Nephron (organoid): ENCODE measurements around the gene IFIH1.
A peak's percentile ranks its signal among the peaks of the same experiment; 100 is the strongest.

Experiments used
- H3K27ac Mint-ChIP-seq, 3 experiments: 2 replicates each; pipeline ENCODE4 v1.8.0; 2020; ENCODE audit warnings: mixed read lengths in 3 of 3, mild to moderate bottlenecking in 2 of 3, moderate library complexity in 1 of 3
- H3K27me3 Mint-ChIP-seq: 2 replicates; pipeline ENCODE4 v1.8.0; 2021; ENCODE audit warnings: low read depth, mild to moderate bottlenecking, moderate library complexity, mixed read lengths
- H3K36me3 Mint-ChIP-seq: 2 replicates; pipeline ENCODE4 v1.8.0; 2020; ENCODE audit warnings: low read depth, mixed read lengths
- H3K4me1 Mint-ChIP-seq: 2 replicates; pipeline ENCODE4 v1.8.0; 2020; ENCODE audit warnings: mixed read lengths
- H3K4me3 Mint-ChIP-seq, 3 experiments: 2 replicates each; pipeline ENCODE4 v1.8.0; 2020; ENCODE audit warnings: mild to moderate bottlenecking in 3 of 3, mixed read lengths in 3 of 3, moderate library complexity in 2 of 3
- H3K9me3 Mint-ChIP-seq: 2 replicates; pipeline ENCODE4 v1.8.0; 2020; ENCODE audit warnings: mixed read lengths
- CTCF ChIP-seq, 3 experiments: fragments of 200-600 bp; sonication (generic); IDR thresholded peaks; one replicate each; pipeline ENCODE4 v1.5.0; 2021; ENCODE audit warnings: antibody characterized with exemption in 3 of 3; ENCODE audit not compliant: unreplicated experiment in 3 of 3

The IFIH1 gene

GRCh38 chr2:162342841-162343240, 24.4 kb upstream of the IFIH1 start:
- Mint-ChIP-seq H3K4me1 (peaks cover 12% of the 10 kb centered on the region), H3K27ac (no peak overlapping the region), H3K36me3 (no peaks in the 10 kb centered on the region), H3K9me3 (no peaks in the 10 kb centered on the region), H3K27me3 (peaks cover 6% of the 10 kb centered on the region), H3K4me3 (peak overlapping the region in 1 of 3 experiments; percentile 24)
- TF ChIP-seq CTCF (IDR thresholded peaks at IDR 0.05; ENCODE audit: unreplicated experiment in 3 of 3), result no peak

DNA sequence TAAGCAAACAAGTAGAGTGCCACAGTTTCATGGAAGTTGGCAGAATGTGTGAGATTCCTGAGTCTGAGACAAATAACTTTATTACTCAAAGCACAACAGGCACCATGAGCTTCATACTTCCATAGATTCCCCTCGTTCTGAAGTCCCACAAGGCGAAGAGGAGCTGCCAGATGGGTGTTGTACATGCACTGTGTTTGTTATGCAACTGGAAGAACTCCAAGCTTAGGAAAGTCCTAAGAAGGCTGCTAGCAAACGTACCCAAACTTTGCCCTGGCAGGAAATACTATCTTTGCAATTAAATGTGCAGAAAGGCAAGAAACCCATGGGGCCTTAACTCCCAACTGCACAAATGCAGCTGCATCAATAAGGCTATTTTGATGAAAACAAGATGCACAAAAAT, 23.8 kb upstream of the IFIH1 start:
- TF ChIP-seq CTCF (IDR thresholded peaks at IDR 0.05; ENCODE audit: unreplicated experiment in 3 of 3), result no peak
- Mint-ChIP-seq H3K27me3 (peaks cover 6% of the 10 kb centered on the region), H3K9me3 (no peaks in the 10 kb centered on the region), H3K36me3 (no peaks in the 10 kb centered on the region), H3K27ac (no peak overlapping the region), H3K4me3 (peak overlapping the region in 2 of 3 experiments; percentile 9 to 43), H3K4me1 (peaks cover 12% of the 10 kb centered on the region)

DNA sequence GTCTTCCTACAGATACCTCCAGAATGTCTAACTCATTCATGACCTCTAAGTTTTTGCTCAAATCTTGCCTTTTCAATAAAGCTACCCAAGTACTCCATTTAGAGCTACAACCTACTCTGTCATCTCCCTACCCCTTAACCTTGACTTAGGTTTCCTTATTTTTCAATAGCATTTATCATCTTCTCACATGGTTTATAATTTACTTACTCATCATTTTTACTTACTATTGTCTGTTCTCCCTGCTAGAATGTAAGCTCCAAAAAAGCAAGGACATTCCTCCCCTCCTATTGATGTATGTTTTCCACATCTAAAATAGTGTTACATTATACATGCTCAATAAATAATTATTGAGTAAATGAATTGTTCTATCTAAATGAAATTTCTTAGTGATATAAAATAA, 22.3 kb upstream of the IFIH1 start:
- H3K27me3 Mint-ChIP-seq, result peaks cover 10% of the 10 kb centered on the region
- peaks cover 12% of the 10 kb centered on the region for H3K4me1 Mint-ChIP-seq
- no peaks in the 10 kb centered on the region for H3K9me3 Mint-ChIP-seq
- H3K36me3 Mint-ChIP-seq, result no peaks in the 10 kb centered on the region
- no peak overlapping the region for H3K27ac Mint-ChIP-seq
- no peak for TF ChIP-seq CTCF (IDR thresholded peaks at IDR 0.05; ENCODE audit: unreplicated experiment in 3 of 3)
- H3K4me3 Mint-ChIP-seq, result no peak overlapping the region

DNA sequence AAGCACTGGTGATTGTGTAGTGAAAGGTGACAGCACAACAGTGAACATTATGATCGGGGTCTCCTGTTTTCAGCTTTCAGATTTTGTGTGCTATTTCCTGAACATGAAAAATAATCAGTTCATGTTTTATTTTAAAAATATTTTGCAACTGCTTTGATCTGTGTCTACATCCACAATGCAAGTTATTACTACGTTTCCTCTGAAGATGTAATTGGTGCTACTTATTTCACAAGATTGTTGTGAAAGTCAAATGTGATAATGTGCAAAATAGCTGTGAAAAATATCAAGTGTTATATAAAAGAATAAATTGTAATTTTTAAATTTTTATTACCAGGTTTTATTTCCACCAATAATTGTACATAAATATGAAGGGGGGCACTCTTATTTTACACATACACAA, 19.4 kb upstream of the IFIH1 start:
- H3K27me3 Mint-ChIP-seq, result peaks cover 4% of the 10 kb centered on the region
- H3K4me1 Mint-ChIP-seq, result no peaks in the 10 kb centered on the region

GRCh38 chr2:162333968-162334367, 15.5 kb upstream of the IFIH1 start:
- Mint-ChIP-seq H3K27me3 (peaks cover 4% of the 10 kb centered on the region), H3K36me3 (no peaks in the 10 kb centered on the region), H3K27ac (no peak overlapping the region), H3K9me3 (no peaks in the 10 kb centered on the region), H3K4me3 (no peak overlapping the region), H3K4me1 (no peaks in the 10 kb centered on the region)
- peak; percentile 27 to 43 (median 37) for TF ChIP-seq CTCF (IDR thresholded peaks at IDR 0.05; ENCODE audit: unreplicated experiment in 3 of 3)

More for the DNA sequence above, 19.4 kb upstream of the IFIH1 start:
- Mint-ChIP-seq H3K9me3 (no peaks in the 10 kb centered on the region), H3K4me3 (no peak overlapping the region), H3K36me3 (no peaks in the 10 kb centered on the region), H3K27ac (no peak overlapping the region)
- no peak for TF ChIP-seq CTCF (IDR thresholded peaks at IDR 0.05; ENCODE audit: unreplicated experiment in 3 of 3)

DNA sequence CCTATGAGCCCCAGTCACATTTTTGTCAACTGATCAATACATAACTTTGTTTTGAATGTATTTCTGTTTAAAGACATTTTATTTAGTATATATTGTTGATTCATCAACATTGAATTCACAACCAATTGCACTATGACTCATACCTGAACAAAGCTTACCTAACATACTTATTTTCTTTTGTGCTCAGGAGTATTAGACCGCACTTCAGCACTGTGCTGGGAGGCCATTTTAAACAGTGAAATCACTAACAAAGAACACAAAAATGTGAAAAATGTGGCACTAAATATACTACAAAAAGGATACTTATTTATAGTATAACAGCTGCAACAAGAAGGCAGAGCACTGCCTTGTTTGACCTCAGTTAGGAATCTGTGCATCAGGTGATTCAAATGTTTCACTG, 12.4 kb upstream of the IFIH1 start:
- H3K27me3 Mint-ChIP-seq, result no peaks in the 10 kb centered on the region
- no peaks in the 10 kb centered on the region for H3K9me3 Mint-ChIP-seq
- H3K4me3 Mint-ChIP-seq, result no peak overlapping the region
- TF ChIP-seq CTCF (IDR thresholded peaks at IDR 0.05; ENCODE audit: unreplicated experiment in 3 of 3), result no peak
- H3K4me1 Mint-ChIP-seq, result no peaks in the 10 kb centered on the region
- H3K27ac Mint-ChIP-seq, result no peak overlapping the region
- no peaks in the 10 kb centered on the region for H3K36me3 Mint-ChIP-seq
